HG03342 (cell line): ENCODE results near the gene EPN3.

Experiments used
- ATAC-seq: cut with Tn5 transposase; IDR thresholded peaks from one replicate; pipeline ENCODE4 v1.9.1; 2021; ENCODE audit warnings: mild to moderate bottlenecking, moderate library complexity; ENCODE audit not compliant: unreplicated experiment

EPN3 gene

GRCh38 chr17:50533720-50534148 lies 1.2 kb downstream of the EPN3 start:
- no peak for ATAC-seq

GRCh38 chr17:50534222-50534978 lies 1.9 kb downstream of the EPN3 start:
- no peak for ATAC-seq

GRCh38 chr17:50534979-50535326 lies 2.4 kb downstream of the EPN3 start:
- ATAC-seq = no peak

GRCh38 chr17:50535407-50535806 lies 2.9 kb downstream of the EPN3 start:
- ATAC-seq = no peak

- ATAC-seq = no peak
Measured at GRCh38 chr17:50536683-50537646, 4.4 kb downstream of the EPN3 start.

GRCh38 chr17:50537721-50538548 lies 5.4 kb downstream of the EPN3 start:
- ATAC-seq = no peak

- ATAC-seq = no peak
Measured at GRCh38 chr17:50538549-50539410, 6.2 kb downstream of the EPN3 start.

- ATAC-seq = no peak
Measured at GRCh38 chr17:50539762-50540559, 7.4 kb downstream of the EPN3 start.

- no peak for ATAC-seq
Measured at GRCh38 chr17:50540560-50541401, 8.2 kb downstream of the EPN3 start.

- ATAC-seq = no peak
Measured at GRCh38 chr17:50541402-50541715, 8.8 kb downstream of the EPN3 start.

- peak; percentile 79 for ATAC-seq
Measured at GRCh38 chr17:50541716-50542688, 9.5 kb downstream of the EPN3 start.

GRCh38 chr17:50542795-50543774 lies 10.6 kb downstream of the EPN3 start:
- ATAC-seq = no peak

GRCh38 chr17:50544516-50544915 lies 12.0 kb downstream of the EPN3 start:
- ATAC-seq = no peak

- ATAC-seq = no peak
Measured at GRCh38 chr17:50545311-50545710, 12.8 kb downstream of the EPN3 start.

- ATAC-seq = no peak
Measured at GRCh38 chr17:50546701-50547034, 14.1 kb downstream of the EPN3 start.

- ATAC-seq = peak; percentile 64
Measured at GRCh38 chr17:50547035-50547735, 14.7 kb downstream of the EPN3 start, which contains the start of gene SPATA20. TSS of gene SPATA20 (plus strand) at chr17:50547174. CDS start at chr17:50547209, 35 bp downstream.
